ENCODE measurements around the gene SSH3. TPM values are rescaled to one million over a fixed set of nuclear protein-coding genes. Genes with fewer than 3 reads are reported as not detected.

SSH3 gene
- polyA plus RNA-seq, 1 of the 3 experiments (the other 2 are of a cell fraction) = 13.5 TPM

DNA sequence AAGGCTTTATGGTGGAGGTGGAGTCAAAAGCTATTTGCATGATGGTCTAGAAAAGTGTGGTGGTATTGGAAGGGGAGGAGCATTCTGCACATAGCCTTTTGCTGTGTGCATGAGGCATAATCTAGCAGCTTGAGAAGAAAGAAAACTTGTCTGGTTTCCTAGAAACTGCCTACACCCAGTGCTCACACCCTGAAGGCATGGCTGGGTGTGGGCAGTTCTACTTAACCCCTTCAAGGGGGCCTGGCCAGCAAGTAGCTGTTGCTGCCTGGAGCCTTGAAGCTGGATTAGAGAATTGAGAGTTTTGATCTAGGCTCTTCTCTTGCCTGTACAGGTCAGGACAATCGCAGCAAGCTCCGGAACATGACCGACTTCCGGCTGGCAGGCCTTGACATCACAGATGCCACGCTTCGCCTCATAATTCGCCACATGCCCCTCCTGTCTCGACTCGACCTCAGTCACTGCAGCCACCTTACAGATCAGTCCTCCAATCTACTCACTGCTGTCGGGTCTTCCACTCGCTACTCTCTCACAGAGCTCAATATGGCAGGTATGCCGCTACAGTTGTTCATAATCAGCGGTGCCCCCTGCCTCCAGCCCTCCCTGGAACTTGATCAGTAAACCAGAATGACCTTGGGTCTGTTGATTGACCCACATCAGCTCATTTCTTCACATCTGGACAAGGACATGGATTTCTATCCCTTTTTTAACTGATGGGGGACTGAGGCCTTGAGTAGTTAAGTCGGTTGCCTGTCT lies 49.3 kb upstream of the SSH3 start:
- H3K36me3 ChIP-seq (replicated peaks in 1 of 2; ENCODE audit: control insufficient read depth in 1 of 2, insufficient read depth in 2 of 2, low read length in 1 of 2) = peaks cover 54 to 80% of the 10 kb centered on the region in 2 experiments
- no peak overlapping the region for H3K9ac ChIP-seq
- no peak overlapping the region for H2AFZ ChIP-seq (ENCODE audit: low read depth)
- no peaks in the 10 kb centered on the region for H4K20me1 ChIP-seq (ENCODE audit: insufficient read depth)
- no peaks in the 10 kb centered on the region for H3K9me2 ChIP-seq
- CTCF ChIA-PET = interaction anchor here (0.9 to 5.1 kb wide), 7 partner anchors 9 to 251 kb away, joined by 3 to 54 read pairs (median 6); partner anchors contain the start of genes GRK2 and PITPNM1
- peaks cover 13% of the 10 kb centered on the region for H3F3A ChIP-seq (replicated peaks; ENCODE audit: insufficient read depth)
- WGBS (ENCODE audit: low lambda C conversion rate) = 89% methylated on average over 14 of the region's 14 CpGs
- H3K27me3 ChIP-seq (ENCODE audit: insufficient read depth) = no peaks in the 10 kb centered on the region
- no peaks in the 10 kb centered on the region for H3K79me2 ChIP-seq (ENCODE audit: insufficient read depth)
- no peaks in the 10 kb centered on the region for H3K9me3 ChIP-seq
- TF ChIP-seq FOXM1 (IDR thresholded peaks at IDR 0.05; ENCODE audit: low read depth) (no peak), TEAD4 (IDR thresholded peaks at IDR 0.05; ENCODE audit: borderline replicate concordance, insufficient read depth) (no peak), NFIC (IDR thresholded peaks at IDR 0.05; ENCODE audit: borderline replicate concordance) (no peak), ELF1 (IDR thresholded peaks at IDR 0.05) (no peak), TCF12 (IDR thresholded peaks at IDR 0.05) (no peak), SIN3A (IDR thresholded peaks at IDR 0.05; ENCODE audit: borderline replicate concordance, low read depth, low read length) (no peak), REST (IDR thresholded peaks at IDR 0.05; ENCODE audit: low read depth, low read length) (no peak), TAF1 (IDR thresholded peaks at IDR 0.05; ENCODE audit: borderline replicate concordance, low read depth, low read length) (no peak), YY1 (IDR thresholded peaks at IDR 0.05; ENCODE audit: low read depth) (no peak), FOSL2 (IDR thresholded peaks at IDR 0.05; ENCODE audit: borderline replicate concordance, low read depth) (no peak), EZH2phosphoT487 (IDR thresholded peaks at IDR 0.05; ENCODE audit: borderline replicate concordance, low read depth) (no peak), MXI1 (IDR thresholded peaks at IDR 0.05; ENCODE audit: low read depth, low read length) (no peak), PBX3 (IDR thresholded peaks at IDR 0.05) (no peak), FOXJ3 (CRISPR knock-in tag; IDR thresholded peaks at IDR 0.05) (no peak), RCOR1 (IDR thresholded peaks at IDR 0.05; ENCODE audit: low read length) (no peak)
- TF ChIP-seq, protein P1, sequence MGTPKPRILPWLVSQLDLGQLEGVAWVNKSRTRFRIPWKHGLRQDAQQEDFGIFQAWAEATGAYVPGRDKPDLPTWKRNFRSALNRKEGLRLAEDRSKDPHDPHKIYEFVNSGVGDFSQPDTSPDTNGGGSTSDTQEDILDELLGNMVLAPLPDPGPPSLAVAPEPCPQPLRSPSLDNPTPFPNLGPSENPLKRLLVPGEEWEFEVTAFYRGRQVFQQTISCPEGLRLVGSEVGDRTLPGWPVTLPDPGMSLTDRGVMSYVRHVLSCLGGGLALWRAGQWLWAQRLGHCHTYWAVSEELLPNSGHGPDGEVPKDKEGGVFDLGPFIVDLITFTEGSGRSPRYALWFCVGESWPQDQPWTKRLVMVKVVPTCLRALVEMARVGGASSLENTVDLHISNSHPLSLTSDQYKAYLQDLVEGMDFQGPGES (IDR thresholded peaks at IDR 0.05; ENCODE audit: low read depth, low read length) = no peak
- H3K4me2 ChIP-seq = no peak overlapping the region
- no peak overlapping the region for H3K4me3 ChIP-seq (ENCODE audit: low read depth in 2 of 2, low read length in 1 of 2)
- no peak overlapping the region for H3K27ac ChIP-seq (ENCODE audit: low read depth in 2 of 2, low read length in 1 of 2)
- POLR2A ChIA-PET = interaction anchor here (0.7 to 0.9 kb wide), 3 partner anchors 8 to 16 kb away, joined by 3 read pairs; no protein-coding TSS in a partner anchor
- DNase-seq = no peak
- H3K4me1 ChIP-seq (ENCODE audit: control insufficient read depth in 1 of 2, insufficient read depth in 2 of 2, low read depth in 1 of 2, low read length in 1 of 2) = no peaks in the 10 kb centered on the region
